OCI-LY1 (cell line): ENCODE data around the gene KANSL1.
"Not testable (repeated sequence)": the region's sequence is repeated elsewhere in the genome, so short reads cannot be mapped to it uniquely, and the experiment has no call there.

Experiments
- EZH2 ChIP-seq: fragments of 200-600 bp; sonication (generic), shearing (Covaris generic); IDR thresholded peaks from 2 replicates; pipeline ENCODE4 v1.8.0; 2017; ENCODE audit warnings: borderline replicate concordance, mixed run types, mild to moderate bottlenecking, antibody characterized with exemption, low read length, moderate library complexity, mixed read lengths
- TF ChIP-seq, protein P1 (sequence below): fragments of 200-600 bp; sonication (generic), shearing (Covaris generic); IDR thresholded peaks from 2 replicates; pipeline ENCODE4 v1.5.1; 2017; ENCODE audit warnings: mild to moderate bottlenecking, antibody characterized with exemption, low read length, moderate library complexity, mixed read lengths

DNA sequence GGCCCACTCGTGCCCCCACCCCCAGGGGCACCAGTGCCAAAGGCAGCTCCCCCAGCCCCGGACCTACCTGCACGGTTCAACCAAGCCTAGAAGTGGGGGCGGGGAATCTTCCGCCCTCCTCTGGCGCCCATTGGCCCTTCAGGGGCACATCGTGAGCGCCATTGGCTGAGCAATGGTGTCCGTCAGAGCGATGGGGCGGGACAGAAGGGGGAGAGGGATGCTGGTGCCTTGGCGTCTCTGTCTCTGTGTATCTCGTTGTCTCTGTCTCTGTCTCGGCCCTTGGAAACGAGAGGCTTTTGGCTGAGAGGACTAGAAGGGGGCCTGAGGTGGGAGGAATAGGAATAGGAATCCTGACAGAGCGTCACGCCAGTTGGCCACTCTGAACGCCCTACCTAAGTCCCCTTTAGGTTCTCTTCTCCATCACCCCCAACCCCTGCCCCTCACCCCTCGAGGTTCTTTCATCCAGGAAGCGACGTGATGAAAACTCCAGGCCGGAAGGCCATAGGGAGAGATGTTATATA is 32.1 kb upstream of the KANSL1 start:
- TF ChIP-seq EZH2: not testable (repeated sequence)
- TF ChIP-seq, protein P1, sequence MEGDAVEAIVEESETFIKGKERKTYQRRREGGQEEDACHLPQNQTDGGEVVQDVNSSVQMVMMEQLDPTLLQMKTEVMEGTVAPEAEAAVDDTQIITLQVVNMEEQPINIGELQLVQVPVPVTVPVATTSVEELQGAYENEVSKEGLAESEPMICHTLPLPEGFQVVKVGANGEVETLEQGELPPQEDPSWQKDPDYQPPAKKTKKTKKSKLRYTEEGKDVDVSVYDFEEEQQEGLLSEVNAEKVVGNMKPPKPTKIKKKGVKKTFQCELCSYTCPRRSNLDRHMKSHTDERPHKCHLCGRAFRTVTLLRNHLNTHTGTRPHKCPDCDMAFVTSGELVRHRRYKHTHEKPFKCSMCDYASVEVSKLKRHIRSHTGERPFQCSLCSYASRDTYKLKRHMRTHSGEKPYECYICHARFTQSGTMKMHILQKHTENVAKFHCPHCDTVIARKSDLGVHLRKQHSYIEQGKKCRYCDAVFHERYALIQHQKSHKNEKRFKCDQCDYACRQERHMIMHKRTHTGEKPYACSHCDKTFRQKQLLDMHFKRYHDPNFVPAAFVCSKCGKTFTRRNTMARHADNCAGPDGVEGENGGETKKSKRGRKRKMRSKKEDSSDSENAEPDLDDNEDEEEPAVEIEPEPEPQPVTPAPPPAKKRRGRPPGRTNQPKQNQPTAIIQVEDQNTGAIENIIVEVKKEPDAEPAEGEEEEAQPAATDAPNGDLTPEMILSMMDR: not testable (repeated sequence)
